Measurements from ENCODE around the gene ABAT.

The ABAT gene

DNA sequence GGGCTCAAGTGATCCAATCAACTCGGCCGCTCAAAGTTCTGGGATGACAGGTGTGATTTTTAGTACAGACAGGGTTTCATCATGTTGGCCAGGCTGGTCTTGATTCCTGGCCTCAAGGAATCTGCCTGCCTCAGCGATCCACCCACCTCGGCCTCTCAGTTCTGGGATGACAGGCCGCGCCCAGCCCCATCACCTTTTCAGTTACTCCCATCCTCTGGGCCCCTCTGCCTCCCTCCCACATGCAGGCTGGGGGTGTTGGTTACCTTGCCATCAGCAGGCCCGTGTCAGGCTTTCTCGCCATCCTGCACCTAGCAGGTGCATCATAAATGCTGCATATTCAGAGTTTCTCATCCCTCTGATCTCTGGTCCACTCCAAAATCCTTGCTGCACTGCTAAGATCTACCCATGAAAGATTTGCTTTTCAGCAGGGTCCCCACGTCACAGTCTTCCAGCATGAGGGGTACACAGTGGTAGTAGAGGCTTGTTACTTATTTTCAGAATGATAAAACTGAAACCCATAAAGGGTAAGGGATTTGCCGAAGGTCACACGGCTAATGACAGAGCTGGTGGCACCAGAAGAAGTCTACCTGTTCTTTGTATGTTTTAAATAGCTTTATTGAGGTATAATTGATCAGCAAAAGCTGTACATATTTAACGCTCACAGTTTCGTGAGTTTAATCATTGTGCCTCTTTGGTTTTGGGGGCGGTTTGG is 139.8 kb downstream of the ABAT start:
- Histone ChIP-seq H3K27me3 (no peaks in the 10 kb centered on the region), H3K4me3 (ENCODE audit: low read depth, low read length) (no peak overlapping the region), H3K9me3 (no peaks in the 10 kb centered on the region), H3K36me3 (peaks cover 95% of the 10 kb centered on the region), H3K4me1 (no peaks in the 10 kb centered on the region; the same call in 1 of the 2 replicates)
- DNase-seq: no peak
- TF ChIP-seq, protein P1, sequence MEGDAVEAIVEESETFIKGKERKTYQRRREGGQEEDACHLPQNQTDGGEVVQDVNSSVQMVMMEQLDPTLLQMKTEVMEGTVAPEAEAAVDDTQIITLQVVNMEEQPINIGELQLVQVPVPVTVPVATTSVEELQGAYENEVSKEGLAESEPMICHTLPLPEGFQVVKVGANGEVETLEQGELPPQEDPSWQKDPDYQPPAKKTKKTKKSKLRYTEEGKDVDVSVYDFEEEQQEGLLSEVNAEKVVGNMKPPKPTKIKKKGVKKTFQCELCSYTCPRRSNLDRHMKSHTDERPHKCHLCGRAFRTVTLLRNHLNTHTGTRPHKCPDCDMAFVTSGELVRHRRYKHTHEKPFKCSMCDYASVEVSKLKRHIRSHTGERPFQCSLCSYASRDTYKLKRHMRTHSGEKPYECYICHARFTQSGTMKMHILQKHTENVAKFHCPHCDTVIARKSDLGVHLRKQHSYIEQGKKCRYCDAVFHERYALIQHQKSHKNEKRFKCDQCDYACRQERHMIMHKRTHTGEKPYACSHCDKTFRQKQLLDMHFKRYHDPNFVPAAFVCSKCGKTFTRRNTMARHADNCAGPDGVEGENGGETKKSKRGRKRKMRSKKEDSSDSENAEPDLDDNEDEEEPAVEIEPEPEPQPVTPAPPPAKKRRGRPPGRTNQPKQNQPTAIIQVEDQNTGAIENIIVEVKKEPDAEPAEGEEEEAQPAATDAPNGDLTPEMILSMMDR (IDR thresholded peaks at IDR 0.05; ENCODE audit: low read depth, low read length): no peak

DNA sequence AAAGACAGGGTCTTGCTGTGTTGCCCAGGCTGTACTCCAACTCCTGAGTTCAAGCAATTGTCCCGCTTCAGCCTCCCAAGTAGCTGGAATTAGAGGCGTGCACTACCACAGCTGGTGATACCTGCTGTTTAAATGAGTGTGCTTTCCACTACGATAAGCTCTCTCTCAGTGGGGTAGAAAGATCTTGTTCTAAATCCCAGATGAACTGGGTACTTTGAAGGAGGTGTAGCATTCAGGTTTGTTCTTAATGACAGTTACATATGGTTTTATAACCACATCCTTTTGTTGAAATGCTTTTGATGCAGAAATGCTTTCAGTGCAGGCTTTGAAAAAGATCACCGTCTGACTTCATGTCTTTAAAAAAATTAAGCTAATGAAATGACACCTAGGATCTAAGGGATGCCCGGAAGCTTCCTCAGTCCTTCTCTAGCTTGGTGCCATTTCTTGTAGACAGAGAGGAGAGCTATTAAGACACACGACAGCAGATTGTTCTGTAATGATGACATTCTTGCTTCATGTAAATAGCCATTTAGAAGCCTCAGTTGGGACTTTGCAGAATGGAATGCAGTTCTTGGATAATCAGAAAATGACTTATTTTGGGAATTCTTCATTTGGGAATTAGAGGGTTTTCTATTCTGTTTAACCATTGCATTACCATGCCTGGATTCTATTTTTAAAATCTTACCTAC is 142.7 kb downstream of the ABAT start:
- H3K36me3 ChIP-seq: peaks cover 89% of the 10 kb centered on the region
- no peaks in the 10 kb centered on the region for H3K27me3 ChIP-seq
- no peaks in the 10 kb centered on the region for H3K9me3 ChIP-seq
- DNase-seq: no peak
- TF ChIP-seq, protein P1 (IDR thresholded peaks at IDR 0.05; ENCODE audit: low read depth, low read length): no peak
- no peaks in the 10 kb centered on the region for H3K4me1 ChIP-seq
- H3K4me3 ChIP-seq (ENCODE audit: low read depth, low read length): no peak overlapping the region

DNA sequence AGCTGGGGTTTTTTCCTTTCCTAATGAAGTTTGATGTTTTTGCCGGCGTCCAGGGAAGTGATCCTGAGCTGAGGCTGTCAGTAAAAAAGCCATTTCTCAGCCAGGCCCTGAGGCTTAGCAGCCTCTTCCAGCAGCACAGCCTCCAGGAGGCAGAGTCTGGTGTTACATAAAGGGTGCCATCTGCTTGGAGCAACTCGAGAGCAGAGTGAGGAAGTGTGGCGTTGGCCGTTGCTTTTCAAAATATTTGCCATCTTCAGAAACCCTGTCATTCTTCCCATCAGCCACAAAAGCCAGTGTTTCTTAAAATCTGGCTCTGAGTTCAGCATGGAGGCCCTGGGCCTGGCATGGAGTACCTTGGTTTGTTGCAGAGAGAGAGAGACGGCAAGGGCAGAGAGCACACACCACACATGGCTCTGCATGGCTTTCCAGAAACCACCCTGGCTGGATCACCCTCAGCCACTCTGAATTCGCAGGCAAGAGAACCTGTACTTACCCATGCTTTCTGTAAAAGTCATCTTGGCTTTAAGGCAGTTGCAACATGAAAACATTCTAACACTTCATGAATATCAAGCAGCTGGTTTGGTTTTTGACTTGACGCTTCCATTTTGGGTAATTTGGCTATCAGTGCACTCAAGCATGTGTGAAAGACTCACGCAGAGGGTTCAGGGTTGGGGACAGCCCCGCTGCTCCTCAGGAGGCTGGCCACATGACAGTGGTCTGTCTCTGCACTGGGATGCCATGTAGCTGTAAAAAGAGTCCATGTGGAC is 144.3 kb downstream of the ABAT start:
- TF ChIP-seq, protein P1 (IDR thresholded peaks at IDR 0.05; ENCODE audit: low read depth, low read length): no peak
- Histone ChIP-seq H3K4me1 (peaks cover 9% of the 10 kb centered on the region; the same call in 1 of the 2 replicates), H3K27me3 (no peaks in the 10 kb centered on the region), H3K36me3 (peaks cover 77% of the 10 kb centered on the region), H3K9me3 (no peaks in the 10 kb centered on the region), H3K4me3 (ENCODE audit: low read depth, low read length) (no peak overlapping the region)
- DNase-seq: no peak

DNA sequence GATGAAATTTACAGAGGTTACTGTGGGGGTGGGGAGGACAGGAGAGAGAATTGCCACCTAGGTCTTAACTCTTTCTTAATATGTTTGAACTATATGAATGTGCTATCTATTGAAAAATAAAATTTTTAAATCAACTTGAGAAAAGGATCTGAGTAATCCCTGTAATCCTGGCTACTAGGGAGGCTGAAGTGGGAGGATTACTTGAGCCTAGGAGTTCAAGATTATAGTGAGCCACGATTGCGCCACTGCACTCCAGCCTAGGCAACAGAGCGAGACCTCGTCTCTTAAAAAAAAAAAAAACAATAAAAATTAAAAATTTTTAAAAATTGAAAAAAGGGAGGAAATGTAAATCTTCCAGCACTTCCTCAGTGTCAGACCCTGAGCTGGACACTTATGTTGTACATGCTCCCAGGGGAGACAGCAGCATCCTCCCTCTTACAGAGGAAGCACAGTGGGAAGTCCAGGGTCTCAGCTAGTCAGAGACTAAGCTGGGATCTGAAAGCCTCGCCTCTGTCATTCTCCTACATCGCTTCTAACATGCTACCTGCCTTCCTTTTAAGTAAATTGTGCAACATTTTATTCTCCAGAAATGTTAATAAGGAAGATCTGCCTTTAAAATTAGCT is 145.1 kb downstream of the ABAT start:
- TF ChIP-seq, protein P1 (IDR thresholded peaks at IDR 0.05; ENCODE audit: low read depth, low read length): no peak
- no peak overlapping the region for H3K4me3 ChIP-seq (ENCODE audit: low read depth, low read length)
- no peak for DNase-seq
- peaks cover 72% of the 10 kb centered on the region for H3K36me3 ChIP-seq
- no peaks in the 10 kb centered on the region for H3K9me3 ChIP-seq
- no peaks in the 10 kb centered on the region for H3K27me3 ChIP-seq
- H3K4me1 ChIP-seq: peaks cover 9% of the 10 kb centered on the region; the same call in 1 of the 2 replicates

DNA sequence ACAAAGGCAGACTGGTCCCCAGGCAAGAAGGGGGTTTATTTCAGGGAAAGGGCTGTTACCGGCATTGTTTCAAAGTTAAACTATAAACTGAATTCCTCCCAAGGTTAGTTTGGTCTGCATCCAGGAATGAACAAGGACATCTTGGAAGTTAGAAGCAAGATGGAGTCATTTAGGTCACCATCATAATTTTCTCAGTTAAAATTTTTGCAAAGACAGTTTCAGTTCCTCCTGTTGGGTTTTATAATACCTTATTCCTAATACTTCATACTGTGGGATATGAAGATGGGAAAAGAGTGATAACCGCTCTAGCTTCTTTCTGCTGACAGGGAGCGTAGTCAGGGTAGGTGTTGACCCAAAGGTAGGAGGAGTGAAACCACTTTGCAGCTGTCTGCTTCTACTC is 148.0 kb downstream of the ABAT start:
- TF ChIP-seq, protein P1 (IDR thresholded peaks at IDR 0.05; ENCODE audit: low read depth, low read length): no peak
- no peak for DNase-seq
- Histone ChIP-seq H3K4me1 (peaks cover 16% of the 10 kb centered on the region; the same call in 1 of the 2 replicates), H3K27me3 (no peaks in the 10 kb centered on the region), H3K9me3 (no peaks in the 10 kb centered on the region), H3K36me3 (peaks cover 49% of the 10 kb centered on the region), H3K4me3 (ENCODE audit: low read depth, low read length) (no peak overlapping the region)
